NCI-H2196 (cell line): ENCODE data around the gene MUC4.

Experiments used
- DNase-seq: peaks from one replicate; lab custom pipeline; 2025; ENCODE audit not compliant: unreplicated experiment; lab: John Stamatoyannopoulos, UW

Gene MUC4

GRCh38 chr3:195811756-195812155 is at the start of gene MUC4:
MUC4 (minus strand) TSS chr3:195811929; CDS start chr3:195811817, 112 bp downstream.
- no peak for DNase-seq

- DNase-seq, result no peak
Observed at GRCh38 chr3:195860456-195860855, 48.7 kb upstream of the MUC4 start.

GRCh38 chr3:195859846-195860411 is 48.2 kb upstream of the MUC4 start:
- no peak for DNase-seq

GRCh38 chr3:195859061-195859845 is 47.5 kb upstream of the MUC4 start:
- peak; percentile 94 for DNase-seq

GRCh38 chr3:195856410-195857084 is 44.8 kb upstream of the MUC4 start:
- DNase-seq, result no peak

GRCh38 chr3:195855471-195856409 is 44.0 kb upstream of the MUC4 start:
- DNase-seq, result peak; percentile 51

GRCh38 chr3:195854628-195855294 is 43.0 kb upstream of the MUC4 start:
- DNase-seq, result no peak

GRCh38 chr3:195853996-195854395 is 42.3 kb upstream of the MUC4 start:
- no peak for DNase-seq

- DNase-seq, result no peak
Observed at GRCh38 chr3:195853036-195853435, 41.3 kb upstream of the MUC4 start.

- DNase-seq, result peak; percentile 99
Observed at GRCh38 chr3:195850857-195851543, 39.3 kb upstream of the MUC4 start.

GRCh38 chr3:195849322-195850074 is 37.8 kb upstream of the MUC4 start:
- peak; percentile 50 for DNase-seq

GRCh38 chr3:195847055-195847950 is 35.6 kb upstream of the MUC4 start:
- DNase-seq, result no peak

GRCh38 chr3:195845483-195845882 is 33.8 kb upstream of the MUC4 start:
- no peak for DNase-seq

GRCh38 chr3:195844671-195845218 is 33.0 kb upstream of the MUC4 start:
- DNase-seq, result no peak

GRCh38 chr3:195839260-195840010 is 27.7 kb upstream of the MUC4 start:
- no peak for DNase-seq

GRCh38 chr3:195838714-195839113 is 27.0 kb upstream of the MUC4 start:
- no peak for DNase-seq

- DNase-seq, result no peak
Observed at GRCh38 chr3:195836476-195837135, 24.9 kb upstream of the MUC4 start.
